Uterus (tissue), 4 donors: Measurements from ENCODE around the gene G0S2. TPM values are rescaled to one million over a fixed set of nuclear protein-coding genes. Genes with fewer than 3 reads are reported as not detected.

Experiments used
- DNase-seq, 2 donors: peaks; one replicate each; pipeline ENCODE4 v3.0.0-alpha.2; 2019 to 2020
- H3K27ac ChIP-seq, 2 donors: fragments of 200-600 bp; sonication (generic); 1 replicate in 1 of 2; 2 replicates in 1 of 2; pipeline ENCODE4 v1.5.1; 2016 to 2018
- H3K27me3 ChIP-seq, 2 donors: fragments of 200-600 bp; sonication (generic); one replicate each; pipeline ENCODE4 v1.5.1; 2018 to 2019; ENCODE audit warnings: control low read depth in 1 of 2
- H3K36me3 ChIP-seq, 2 donors: fragments of 200-600 bp; sonication (generic); one replicate each; pipeline ENCODE4 v1.5.1; 2019; ENCODE audit warnings: control low read depth in 1 of 2
- H3K4me1 ChIP-seq, 2 donors: fragments of 200-600 bp; sonication (generic); one replicate each; pipeline ENCODE4 v1.5.1; 2018 to 2019; ENCODE audit warnings: control low read depth in 1 of 2
- H3K4me3 ChIP-seq, 2 donors: fragments of 200-600 bp; sonication (generic); 1 replicate in 1 of 2; 2 replicates in 1 of 2; pipeline ENCODE4 v1.5.1; 2018 to 2019; ENCODE audit warnings: mild to moderate bottlenecking in 1 of 2
- H3K9me3 ChIP-seq, 2 donors: fragments of 200-600 bp; sonication (generic); one replicate each; pipeline ENCODE4 v1.5.1; 2019; ENCODE audit warnings: control low read depth in 1 of 2
- CTCF ChIP-seq, 4 experiments: fragments of 200-600 bp in 2 of 4; fragments of 450-650 bp in 2 of 4; sonication (generic) in 2 of 4; IDR thresholded peaks; one replicate each; pipeline ENCODE4 v1.5.1; 2016 to 2019; ENCODE audit warnings: antibody characterized with exemption in 4 of 4, mild to moderate bottlenecking in 2 of 4, moderate library complexity in 1 of 4
- POLR2A ChIP-seq, 2 donors: fragments of 450-650 bp; IDR thresholded peaks; one replicate each; pipeline ENCODE4 v1.6.1; 2016; ENCODE audit warnings: antibody characterized with exemption in 2 of 2, mild to moderate bottlenecking in 1 of 2, moderate library complexity in 1 of 2
- intact Hi-C: fragments of 100-400 bp; cut with DNase I; formaldehyde crosslinking; loops from one replicate; pipeline ENCODE4 v1.15.1; 2023; ENCODE audit warnings: low total_unique reads
- total RNA-seq, 4 donors: library from RNA; depleted of rRNA in 3 of 4; stranded (reverse); fragments of >200 nt in 3 of 4; gene quantifications; one replicate each; pipeline versions ENCODE4 v1.1.0 to v1.2.4, GENCODE V29; 2014 to 2023
- donor health status: DM: yes; HTN: yes; CAD: no.

G0S2 gene
- total RNA-seq, 4 donors from 2014 or later = 4.5 to 13.2 TPM; not detected in 2

DNA sequence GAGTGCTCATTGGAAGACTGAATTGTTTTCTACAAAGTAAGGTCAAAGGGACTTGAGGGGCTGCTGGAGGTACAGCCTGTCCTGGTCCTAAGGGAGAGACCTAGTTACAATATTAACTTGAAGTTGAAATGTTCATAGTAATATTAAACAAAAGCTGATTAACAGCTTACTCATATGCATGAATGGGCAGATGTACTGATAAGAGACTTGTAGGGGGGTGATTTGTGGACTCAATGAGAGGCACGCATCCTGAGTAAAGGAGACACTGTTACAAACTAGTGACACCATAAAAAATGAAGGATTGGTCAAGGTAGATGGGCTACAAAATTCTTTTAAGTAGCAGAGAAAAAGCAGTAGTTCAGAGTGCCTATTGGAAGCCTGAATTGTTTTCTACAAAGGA, 32.1 kb downstream of the G0S2 start:
- intact Hi-C loops = no loop called here
- H3K9me3 ChIP-seq = no peaks in the 10 kb centered on the region
- H3K27me3 ChIP-seq = no peaks in the 10 kb centered on the region
- H3K27ac ChIP-seq = no peak overlapping the region
- no peaks in the 10 kb centered on the region for H3K36me3 ChIP-seq
- no peaks in the 10 kb centered on the region for H3K4me1 ChIP-seq
- DNase-seq = no peak
- H3K4me3 ChIP-seq = no peak overlapping the region
- TF ChIP-seq POLR2A (IDR thresholded peaks at IDR 0.05) = no peak
- no peak for TF ChIP-seq CTCF (IDR thresholded peaks at IDR 0.05)

DNA sequence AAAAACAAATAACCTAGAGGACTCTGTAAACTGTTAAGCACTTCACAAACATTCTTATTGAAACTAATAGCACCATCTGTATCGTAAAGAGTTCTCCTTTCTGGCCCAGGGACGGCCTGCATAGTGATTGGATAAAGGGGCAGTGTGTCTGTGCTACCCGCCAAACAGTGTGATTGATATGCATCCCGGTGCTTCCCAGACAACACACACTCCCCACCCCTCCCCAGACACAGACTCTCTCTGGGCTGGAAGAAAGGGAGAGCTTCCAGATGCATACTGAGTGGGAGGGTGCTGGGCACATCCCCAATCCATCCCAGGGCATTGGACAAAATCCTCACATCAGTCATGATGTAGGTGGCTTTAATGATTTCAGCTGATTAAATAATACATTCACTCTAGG, 33.1 kb downstream of the G0S2 start:
- Histone ChIP-seq H3K9me3 (no peaks in the 10 kb centered on the region), H3K4me3 (no peak overlapping the region), H3K27me3 (no peaks in the 10 kb centered on the region), H3K27ac (no peak overlapping the region), H3K4me1 (no peaks in the 10 kb centered on the region), H3K36me3 (no peaks in the 10 kb centered on the region)
- no peak for DNase-seq
- TF ChIP-seq POLR2A (IDR thresholded peaks at IDR 0.05) (no peak), CTCF (IDR thresholded peaks at IDR 0.05) (no peak)
- intact Hi-C loops = no loop called here

DNA sequence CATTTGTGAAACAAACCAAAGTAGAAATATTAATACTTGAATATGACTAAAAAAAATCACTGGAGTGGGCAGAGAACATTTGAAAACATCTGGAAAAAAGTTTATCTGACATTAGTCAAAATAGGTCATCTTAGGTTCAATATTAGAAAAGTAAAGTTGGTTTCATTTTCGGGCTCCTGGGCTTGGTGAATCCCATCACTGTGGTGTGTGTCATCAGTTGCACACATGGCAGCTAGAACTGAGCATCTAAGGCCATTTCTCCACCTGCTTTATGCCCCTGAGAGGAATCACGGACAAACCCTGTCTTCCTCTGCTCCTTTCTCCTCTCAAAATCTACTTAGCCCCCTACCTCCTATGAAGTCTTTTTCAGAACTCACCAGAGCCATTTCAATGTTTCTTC, 34.9 kb downstream of the G0S2 start:
- Histone ChIP-seq H3K36me3 (no peaks in the 10 kb centered on the region), H3K27ac (no peak overlapping the region), H3K4me3 (no peak overlapping the region), H3K27me3 (no peaks in the 10 kb centered on the region), H3K4me1 (no peaks in the 10 kb centered on the region), H3K9me3 (no peaks in the 10 kb centered on the region)
- TF ChIP-seq CTCF (IDR thresholded peaks at IDR 0.05) (no peak), POLR2A (IDR thresholded peaks at IDR 0.05) (no peak)
- intact Hi-C loops = no loop called here
- no peak for DNase-seq

GRCh38 chr1:209710847-209711246, 35.6 kb downstream of the G0S2 start:
- H3K4me1 ChIP-seq = no peaks in the 10 kb centered on the region
- no peaks in the 10 kb centered on the region for H3K27me3 ChIP-seq
- DNase-seq = no peak
- no peaks in the 10 kb centered on the region for H3K36me3 ChIP-seq
- no peak overlapping the region for H3K27ac ChIP-seq
- intact Hi-C loops = no loop called here
- H3K9me3 ChIP-seq = no peaks in the 10 kb centered on the region
- H3K4me3 ChIP-seq = no peak overlapping the region
- TF ChIP-seq POLR2A (IDR thresholded peaks at IDR 0.05) (no peak), CTCF (IDR thresholded peaks at IDR 0.05) (no peak)

DNA sequence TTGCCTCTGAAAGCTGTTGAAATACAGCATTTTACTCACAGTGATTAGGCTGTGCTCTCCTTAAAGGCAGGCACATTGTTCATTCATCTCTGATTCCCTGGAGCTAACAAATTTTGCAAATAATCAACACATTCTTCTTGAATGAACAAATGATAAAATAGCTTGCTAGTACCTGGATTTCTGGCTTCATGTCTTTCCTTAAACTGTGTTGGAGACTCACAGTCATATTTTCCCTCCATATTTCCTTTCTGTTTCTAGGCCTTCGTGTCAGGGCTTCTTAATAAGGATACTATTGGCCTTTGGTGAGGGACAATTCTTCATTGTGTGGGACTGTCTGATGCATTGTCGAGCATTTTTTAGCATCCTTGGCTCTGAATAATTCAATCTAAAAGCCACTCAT, 39.1 kb downstream of the G0S2 start:
- no peaks in the 10 kb centered on the region for H3K27me3 ChIP-seq
- H3K4me1 ChIP-seq = no peaks in the 10 kb centered on the region
- TF ChIP-seq CTCF (IDR thresholded peaks at IDR 0.05) (no peak), POLR2A (IDR thresholded peaks at IDR 0.05) (no peak)
- H3K27ac ChIP-seq = no peak overlapping the region
- no peaks in the 10 kb centered on the region for H3K36me3 ChIP-seq
- intact Hi-C loops = no loop called here
- H3K4me3 ChIP-seq = no peak overlapping the region
- H3K9me3 ChIP-seq = no peaks in the 10 kb centered on the region
- DNase-seq = no peak
